ENCODE measurements around the gene ASTL.

DNA sequence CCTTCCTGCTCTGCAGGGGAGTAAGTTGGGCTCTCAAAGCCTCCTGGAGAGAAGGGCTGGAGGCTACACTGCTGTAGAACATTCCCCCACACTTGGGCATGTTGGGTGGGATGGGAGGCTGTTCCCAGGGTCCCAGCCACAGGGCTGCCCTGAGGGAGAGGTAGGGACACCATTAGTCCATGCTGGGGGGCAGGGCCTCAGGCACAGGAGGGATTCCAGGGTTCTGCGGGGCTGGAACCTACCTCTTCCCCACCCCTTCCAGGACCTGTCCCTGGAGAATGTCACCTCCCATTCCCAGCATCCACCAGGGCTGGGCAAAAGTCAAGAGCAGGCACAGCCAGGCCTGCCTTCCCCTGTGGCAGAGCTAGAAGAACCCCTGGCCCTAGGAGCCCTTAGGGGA is 15.0 kb downstream of the ASTL start:
- no peak for TF ChIP-seq SP1 (CRISPR knock-in tag; conservative IDR thresholded peaks at IDR 0.05)
- TF ChIP-seq, protein P1, sequence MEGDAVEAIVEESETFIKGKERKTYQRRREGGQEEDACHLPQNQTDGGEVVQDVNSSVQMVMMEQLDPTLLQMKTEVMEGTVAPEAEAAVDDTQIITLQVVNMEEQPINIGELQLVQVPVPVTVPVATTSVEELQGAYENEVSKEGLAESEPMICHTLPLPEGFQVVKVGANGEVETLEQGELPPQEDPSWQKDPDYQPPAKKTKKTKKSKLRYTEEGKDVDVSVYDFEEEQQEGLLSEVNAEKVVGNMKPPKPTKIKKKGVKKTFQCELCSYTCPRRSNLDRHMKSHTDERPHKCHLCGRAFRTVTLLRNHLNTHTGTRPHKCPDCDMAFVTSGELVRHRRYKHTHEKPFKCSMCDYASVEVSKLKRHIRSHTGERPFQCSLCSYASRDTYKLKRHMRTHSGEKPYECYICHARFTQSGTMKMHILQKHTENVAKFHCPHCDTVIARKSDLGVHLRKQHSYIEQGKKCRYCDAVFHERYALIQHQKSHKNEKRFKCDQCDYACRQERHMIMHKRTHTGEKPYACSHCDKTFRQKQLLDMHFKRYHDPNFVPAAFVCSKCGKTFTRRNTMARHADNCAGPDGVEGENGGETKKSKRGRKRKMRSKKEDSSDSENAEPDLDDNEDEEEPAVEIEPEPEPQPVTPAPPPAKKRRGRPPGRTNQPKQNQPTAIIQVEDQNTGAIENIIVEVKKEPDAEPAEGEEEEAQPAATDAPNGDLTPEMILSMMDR (IDR thresholded peaks at IDR 0.05), result no peak
